NCI-H82 (cell line): ENCODE results near the gene ACACA.

Experiments used
- DNase-seq: peaks from one replicate; lab custom pipeline; 2025; lab: John Stamatoyannopoulos, UW

The ACACA gene

DNA sequence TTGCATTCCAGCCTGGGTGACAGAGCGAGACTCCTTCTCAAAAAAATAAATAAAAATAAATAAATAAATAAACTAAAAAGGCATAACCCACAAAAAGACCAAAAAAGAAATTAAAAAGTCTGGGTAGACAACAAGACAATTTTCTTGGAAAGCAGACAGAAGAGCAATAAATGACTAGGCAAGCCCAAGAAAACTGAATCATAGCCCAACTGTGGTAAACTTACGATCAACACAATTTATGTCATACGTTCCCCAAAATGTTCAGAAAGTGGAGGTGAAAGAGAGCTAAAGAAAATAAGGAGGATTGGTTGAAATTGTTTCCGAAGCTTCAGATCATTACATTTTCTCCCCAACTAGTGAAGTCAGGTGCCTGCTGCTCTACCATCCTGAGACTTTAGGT, 62.1 kb downstream of the ACACA start:
- no peak for DNase-seq

DNA sequence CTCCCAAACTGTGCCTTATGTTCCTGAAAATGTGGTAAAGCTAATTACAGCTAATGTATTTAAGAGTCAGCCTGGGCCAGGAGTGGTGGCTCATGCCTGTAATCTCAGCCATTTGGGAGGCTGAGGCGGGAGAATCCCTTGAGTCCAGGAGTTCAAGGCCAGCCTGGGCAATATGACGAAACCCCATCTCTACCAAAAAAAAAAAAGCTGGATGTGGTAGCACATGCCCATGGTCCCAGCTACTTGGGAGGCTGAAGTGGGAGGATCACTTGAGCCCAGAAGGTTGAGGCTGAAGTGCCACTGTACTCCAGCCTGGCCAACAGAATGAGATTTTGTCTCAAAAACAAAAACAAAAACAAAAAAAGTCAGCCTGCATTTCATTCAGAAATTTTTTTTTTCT, 64.0 kb downstream of the ACACA start:
- peak; percentile 53 for DNase-seq

DNA sequence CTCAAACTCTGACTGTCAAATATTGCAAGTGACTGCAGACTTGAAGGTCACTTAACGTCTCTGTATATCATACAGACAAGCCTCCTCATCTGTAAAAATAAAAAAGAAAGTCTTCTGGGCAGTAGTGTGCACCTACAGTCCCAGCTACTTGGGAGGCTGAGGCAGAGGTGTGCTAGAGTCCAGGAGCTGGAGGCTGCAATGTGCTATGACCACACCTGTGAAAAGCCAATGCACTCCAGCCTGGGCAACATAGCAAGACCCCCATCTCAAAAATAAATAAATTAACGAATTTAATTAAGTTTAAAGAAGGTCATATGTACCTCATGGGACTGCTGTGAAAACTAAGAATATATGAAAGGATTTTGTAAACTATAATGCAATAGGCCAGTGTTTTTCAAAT, 65.8 kb downstream of the ACACA start:
- no peak for DNase-seq

DNA sequence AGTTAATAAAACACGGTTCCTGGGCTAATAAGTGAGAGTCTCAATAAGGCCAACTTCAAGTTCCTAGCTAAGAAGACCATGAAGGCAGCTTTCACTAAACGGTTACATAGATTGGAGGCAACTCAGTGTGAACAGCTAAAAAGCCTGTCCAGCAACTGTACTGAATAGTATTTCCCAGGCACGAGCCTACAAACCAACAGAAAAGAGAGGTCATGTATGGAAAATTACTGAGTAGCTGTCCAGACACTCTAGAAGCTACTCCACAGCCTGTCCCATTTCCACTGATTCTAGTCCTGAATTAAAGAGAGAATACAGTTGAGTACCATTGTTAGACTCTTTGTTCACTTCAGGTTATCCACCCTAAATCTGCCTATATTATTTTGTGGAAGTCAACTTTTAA, 67.3 kb downstream of the ACACA start:
- no peak for DNase-seq

DNA sequence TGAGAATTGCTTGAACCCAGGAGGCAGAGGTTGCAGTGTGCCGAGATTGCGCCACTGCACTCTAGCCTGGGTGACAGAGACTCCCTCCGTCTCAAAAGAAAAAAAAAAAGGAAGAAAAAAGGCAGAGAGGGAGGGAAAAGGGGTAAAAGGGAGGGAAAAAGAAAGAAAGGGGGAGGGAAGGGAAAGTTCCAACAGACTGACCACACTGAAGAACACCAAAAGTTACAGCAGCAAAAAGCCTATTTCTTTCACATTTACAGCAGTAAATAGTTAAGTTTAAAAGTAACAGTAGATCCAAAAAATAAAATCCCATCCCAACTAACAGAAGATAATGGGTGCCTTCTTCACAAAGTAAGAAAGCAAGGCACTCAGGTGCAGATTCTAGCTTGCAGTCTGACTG, 67.8 kb downstream of the ACACA start:
- no peak for DNase-seq

DNA sequence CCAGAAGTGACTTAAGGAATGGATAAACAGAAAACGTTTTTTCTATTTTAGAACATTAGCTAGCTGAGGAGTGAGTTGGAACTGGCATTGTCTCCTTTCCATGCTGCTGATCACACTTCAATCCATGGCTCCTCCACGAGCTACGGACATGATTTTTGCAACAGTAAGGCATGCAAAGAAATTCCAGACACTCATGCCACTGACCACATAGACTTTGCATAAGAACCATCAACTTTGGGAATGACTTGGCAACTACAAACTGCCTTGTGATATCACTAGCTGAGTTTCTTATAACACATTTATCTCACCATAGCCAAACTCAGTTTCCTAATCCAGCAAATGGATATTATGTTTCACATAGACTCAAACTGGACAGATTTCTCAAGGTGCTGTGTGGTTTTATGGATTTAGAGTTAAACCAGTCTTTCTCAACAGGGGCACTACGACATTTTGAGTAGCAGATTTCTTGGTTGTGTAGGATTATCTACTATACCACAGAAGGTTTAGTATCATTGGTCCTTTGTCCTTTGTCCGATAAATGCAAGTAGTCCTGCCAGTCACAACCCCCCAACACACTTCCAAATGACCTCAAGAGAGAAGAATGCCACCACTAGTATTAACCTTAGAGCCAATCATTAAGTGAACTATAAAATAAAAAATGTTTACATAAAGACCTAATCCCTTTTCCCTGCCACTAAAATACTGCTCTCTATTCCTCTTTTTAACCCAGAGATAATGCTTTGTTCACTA, 79.1 kb downstream of the ACACA start:
- DNase-seq, result no peak

DNA sequence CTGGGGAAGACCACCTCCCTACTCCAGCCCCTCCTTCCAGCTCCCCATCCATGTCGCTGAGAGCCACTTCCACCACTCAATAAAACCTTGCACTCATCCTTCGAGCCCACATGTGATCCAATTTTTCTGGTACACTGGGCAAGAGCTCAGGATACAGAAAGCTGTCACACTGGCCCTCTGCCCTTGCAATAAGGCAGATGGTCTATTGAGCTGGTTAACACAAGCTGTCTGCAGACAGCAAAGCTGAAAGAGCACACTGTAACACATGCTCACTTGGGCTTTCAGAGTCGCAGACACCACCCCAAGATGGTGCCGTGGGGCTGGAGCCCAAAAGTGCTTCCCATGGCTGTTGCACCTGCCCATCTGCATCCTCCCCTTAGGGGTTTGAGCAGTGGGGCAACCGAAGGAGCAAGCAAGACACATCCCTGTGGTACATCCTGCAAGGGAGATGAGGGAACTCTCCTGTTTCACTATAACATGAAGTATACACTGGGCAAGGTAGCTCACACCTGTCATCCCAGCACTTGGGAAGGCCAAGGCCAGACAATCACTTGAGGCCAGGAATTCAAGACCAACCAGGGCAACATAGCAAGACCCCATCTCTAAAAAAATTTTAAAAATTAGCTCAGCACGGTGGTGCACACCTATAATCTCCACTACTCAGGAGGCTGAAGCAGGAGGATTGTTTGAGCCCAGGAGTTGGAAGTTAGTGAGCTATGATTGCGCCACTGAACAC, 83.6 kb downstream of the ACACA start:
- DNase-seq, result peak; percentile 80

DNA sequence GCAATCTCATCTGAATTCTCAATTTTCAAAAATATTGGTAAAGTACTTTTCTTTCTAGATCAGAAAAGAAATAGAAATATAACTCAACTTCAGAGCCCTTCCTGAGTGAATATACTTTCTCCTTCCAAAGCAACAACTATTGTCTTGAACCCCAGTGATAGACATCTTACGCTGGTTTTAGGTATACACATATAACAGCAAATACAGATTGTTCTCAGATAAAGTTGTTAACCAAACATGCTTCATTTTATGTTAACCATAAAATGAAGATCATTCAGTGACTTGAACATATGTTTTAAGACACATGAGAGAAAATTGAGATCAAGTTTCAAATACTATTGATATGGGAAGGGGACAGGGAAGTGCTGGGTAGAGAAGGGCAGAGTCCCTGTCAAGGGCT, 84.5 kb downstream of the ACACA start:
- no peak for DNase-seq

DNA sequence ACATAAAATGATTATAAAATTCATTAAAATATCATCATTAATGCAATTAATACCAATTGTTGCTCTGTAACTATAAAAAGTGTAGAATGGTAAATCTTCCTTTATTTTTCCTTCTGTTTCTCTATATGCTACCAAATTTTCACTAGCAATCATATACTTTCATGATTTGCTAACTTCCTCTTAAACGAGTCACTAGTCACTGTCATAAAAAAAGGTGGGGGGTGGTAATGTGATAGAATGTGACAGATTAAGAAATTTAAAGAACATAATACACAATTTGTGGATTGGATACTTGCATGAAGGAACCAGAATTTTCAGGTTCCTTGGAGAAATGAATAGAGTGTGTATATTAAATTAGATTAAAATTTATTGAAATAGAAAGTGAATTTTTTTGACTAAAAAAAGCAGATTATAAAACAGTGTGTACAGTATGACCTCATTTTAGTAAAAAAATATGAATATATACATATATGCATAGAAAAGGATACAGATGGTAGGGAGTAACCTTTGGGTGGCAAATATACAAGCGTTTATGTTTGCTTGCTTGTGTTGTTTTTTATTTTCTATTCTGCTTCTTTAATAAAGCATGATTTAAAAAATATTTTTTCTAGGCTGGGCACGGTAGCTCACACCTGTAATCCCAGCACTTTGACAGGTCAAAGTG, 87.6 kb downstream of the ACACA start:
- no peak for DNase-seq

DNA sequence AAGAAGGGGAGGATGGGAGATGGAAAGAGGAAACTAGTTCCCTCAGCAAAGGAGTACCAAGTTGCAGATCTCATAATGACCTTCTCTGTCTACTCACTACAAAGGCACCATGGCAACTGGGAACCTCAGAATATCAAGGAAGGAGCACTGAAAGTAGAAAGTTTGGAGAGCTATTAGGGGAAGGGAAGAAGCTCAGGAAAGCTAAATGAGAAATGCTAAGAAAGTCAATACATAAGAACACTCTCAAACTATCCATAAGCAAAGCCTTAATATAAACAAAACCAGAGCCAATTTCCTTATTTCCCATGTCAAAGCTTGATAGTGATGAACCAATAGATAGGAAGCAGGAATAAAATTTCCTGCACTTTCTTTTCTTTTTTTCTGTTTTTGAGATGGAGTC, 88.8 kb downstream of the ACACA start:
- no peak for DNase-seq

DNA sequence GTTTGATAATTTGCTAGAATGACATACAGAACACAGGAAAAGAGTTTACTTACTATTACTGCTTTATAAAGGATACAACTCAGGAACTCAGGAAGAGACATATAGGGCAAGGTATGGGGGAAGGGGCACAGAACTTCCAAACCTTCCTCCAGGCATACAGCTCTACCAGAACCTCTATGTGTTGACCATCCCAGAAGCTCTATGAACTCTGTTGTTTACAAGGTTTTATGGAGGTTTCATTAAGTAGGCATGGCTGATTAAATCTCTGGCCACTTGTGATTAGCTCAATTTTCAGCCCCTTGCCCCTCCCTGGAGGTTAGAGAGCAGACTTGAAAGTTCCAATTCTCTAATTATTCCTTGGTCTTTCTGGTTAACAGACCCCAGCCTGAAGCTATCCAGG, 91.0 kb downstream of the ACACA start:
- DNase-seq, result no peak

DNA sequence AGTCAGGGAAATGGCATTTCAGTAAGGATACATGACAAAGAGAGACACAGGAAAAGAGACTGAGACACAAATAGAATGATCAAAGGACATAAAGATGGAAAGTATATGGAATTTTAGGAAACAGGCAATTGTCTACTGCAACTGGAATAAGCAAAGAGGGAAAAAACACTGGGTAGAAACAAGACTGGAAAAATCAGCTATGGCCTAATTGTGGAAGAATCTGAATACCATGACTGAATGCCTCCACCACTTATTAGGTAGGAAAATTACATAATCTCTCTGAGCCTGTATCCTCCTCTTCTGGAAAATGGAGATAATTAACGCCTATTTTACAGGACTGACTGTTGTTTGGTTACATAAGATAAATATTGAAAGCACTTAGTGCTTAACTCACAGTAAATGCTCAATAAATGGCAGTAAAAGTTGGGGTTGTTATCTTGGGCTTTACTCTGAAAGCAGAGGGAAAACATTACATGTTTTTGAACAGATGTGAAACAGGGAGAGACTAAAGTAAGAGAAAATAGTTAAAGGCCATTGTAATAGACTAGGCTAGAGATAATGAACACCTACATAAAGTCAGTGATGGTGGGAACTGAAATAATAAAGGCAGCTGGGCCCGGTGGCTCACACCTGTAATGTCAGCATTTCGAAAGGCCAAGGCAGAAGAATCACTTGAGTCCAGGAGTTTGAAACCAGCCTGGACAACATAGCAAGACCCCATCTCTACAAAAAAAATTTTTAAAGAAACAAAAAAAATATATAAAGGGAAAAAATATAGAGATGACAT, 94.3 kb downstream of the ACACA start:
- no peak for DNase-seq

DNA sequence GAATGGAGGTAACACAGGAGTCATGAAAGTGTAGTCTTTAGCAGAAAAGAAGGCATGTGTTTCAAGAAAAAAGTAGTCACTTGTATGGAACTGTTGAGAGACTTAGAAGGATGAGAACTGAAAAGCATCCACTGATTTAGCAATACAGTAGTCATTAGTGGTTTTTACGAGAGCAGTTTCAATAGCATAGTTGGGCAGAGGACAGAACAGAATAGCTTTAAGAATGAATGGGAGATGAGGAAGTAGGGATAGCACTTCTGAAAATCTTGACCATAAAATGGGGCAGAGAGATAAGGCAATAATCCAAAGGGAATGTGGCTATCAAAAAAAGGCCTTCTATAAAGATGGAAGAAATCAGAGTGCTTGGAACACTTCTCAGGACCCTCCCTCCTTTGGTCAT, 95.7 kb downstream of the ACACA start:
- no peak for DNase-seq

DNA sequence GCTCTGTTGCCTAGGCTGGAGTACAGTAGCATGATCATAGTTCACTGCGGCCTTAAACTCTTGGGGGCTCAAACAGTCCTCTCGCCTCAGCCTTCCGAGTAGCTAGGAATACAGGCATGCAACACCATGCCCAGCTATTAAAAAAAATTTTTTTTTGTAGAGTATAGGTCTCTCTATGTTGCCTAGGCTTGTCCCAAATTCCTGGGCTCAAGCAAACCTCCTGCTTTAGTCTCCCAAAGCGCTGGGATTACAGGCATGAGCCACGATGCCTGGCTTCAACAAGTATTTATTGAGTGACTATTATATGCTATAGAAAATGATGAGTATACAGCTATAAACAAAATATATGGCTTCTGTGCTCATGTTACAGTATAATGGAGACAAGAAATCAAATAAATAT, 97.6 kb downstream of the ACACA start:
- DNase-seq, result no peak

DNA sequence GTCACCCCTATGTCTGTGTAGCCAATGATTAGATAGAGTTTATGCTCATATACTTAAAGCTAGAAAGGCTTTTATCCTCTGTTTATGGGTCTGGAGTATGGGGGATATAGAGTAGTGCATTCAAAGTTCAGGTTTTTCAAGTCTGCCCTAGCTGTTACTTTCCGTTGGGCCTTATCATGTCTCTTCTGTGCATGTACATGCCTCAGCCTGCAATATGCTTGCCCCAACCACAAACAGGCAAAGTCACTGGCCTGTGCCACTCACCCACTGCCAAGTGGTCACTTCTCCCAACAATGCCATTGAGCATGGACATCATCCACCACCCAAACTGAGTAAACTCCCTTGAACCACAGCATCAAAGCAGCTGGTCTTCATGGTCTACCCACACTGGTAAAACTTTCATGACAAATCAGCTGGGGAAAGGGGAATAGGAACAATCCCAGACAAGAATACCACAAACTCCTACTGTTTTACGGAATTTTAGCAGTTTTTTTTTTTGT, 101.2 kb downstream of the ACACA start:
- no peak for DNase-seq

DNA sequence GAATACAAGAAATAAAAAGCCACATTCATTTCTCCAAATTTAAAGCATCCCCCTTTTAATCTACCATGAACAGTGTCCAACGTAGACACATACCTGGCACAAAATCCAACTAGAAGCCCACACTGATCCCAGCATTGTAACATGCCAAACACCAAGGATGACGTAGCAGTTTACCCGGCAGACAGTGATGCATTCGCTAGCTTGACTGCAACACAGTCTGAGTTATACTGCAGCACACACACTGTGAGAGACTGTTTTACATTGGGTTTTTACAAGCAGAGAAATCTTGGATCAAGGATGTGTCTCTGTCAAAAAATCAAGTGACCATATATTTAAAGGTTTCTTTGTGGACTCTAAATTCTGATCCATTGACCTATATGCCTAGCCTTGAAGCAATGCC, 105.3 kb downstream of the ACACA start:
- peak; percentile 25 for DNase-seq

DNA sequence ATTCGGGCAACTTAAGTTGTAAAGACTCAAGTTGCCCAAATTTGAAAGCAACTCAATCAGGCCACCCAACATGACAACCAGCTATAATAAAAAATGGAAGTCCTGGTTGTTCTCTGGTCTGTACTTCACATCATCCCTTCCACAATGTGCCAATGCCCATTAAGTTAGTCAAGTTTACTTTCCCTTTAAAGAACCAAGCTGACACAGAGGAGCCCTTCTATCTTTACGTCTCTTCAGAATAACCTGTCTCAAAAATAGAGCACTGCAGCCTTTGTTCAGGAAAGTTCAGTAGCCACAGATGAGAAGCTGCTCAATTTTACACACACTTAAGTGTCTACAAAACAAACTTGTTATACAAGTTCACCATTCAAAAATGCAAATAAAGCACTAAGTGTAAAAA, 106.0 kb downstream of the ACACA start:
- DNase-seq, result no peak

DNA sequence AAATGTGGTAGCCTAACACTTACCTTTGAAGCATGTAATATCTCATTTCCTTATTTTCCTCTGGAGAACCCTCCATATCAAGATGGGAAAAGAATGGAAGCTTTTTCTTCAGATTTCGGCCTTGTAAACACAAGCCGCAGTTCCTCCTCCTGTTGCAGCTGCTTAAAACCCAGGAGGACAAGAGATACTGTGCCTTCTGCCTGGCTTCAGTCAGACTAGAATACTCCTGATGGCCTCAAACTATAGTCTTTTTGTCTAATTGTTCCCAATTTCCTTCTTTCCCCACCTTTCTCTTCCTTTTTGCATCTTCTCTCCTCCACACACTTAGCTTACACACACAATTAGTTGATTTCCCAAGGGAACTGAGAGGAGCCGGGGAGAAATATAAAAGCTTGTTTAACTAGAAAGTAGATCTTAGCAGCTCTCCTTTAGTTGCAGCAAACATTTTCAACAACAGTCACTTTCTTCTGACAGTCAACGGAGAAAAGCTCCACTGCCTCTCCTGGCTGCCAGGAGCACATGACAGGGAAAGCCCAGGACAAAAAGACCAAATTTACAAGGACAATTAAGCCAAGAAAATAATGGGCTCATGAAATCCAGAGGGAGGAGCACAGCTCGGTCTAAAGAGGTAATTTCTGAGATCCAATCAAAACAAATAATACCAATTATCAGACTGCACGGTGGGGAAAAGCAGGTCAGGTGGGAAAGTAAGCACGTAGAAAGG, 107.2 kb downstream of the ACACA start:
- peak; percentile 58 for DNase-seq

DNA sequence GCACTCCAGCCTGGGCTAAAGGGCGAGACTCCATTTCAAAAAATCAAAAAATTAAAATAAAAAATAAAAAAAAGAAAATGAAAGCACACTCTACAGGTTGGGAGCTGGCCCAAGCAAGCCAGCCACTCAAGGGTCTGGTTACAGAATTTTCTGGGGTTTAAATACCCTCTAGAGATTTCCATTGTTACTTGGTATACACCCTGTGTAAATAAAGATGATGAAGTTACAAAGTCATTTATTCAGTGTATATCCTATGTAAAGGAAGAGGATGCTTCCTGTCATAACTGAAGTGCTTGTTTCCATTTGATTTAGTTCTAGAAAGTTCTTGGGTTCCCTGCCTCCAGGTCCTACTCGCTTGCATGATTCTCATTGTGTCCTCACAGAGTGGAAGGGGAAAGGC, 110.7 kb downstream of the ACACA start:
- no peak for DNase-seq

DNA sequence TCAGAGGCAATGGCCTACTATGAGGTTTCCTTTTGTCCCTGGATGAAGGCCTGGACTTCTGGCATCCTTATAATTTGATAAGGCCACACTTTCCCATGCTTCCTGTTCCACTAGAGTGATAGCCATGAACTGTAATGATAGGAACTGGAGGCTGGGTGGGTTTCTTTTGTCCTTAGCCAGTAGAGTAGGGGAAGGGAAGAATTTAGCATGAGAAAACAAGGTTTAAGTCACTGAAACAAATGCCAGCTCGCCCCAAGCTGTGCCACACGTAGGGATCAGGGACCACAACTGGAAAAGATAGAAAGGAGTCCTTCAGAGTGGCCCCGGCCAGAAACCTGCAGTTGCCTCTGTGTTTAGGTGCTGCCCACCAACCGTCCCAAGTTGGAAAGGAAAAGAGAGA, 111.7 kb downstream of the ACACA start:
- DNase-seq, result no peak

DNA sequence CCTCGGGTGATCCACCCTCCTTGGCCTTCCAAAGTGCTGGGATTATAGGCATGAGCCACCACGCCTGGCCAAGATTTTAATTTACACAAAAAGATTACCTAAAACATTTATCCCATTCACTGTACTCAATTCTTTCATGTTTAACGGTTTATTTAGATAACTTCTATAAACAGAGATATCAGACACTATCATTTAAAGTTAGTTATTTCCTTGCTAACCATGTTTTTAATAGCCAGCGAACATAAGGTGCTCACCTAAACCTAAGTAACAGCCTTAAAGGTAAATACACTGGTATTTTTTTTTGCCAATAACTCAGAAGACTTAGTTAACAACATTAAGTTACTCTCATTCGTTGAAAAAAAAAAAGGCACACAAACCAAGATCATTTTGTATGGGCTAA, 112.9 kb downstream of the ACACA start:
- DNase-seq, result no peak
